Right renal pelvis (tissue), 4 donors: ENCODE data around the gene SART3. TPM values are rescaled to one million over a fixed set of nuclear protein-coding genes. Genes with fewer than 3 reads are reported as not detected.
"Not testable (repeated sequence)": the region's sequence is repeated elsewhere in the genome, so short reads cannot be mapped to it uniquely, and the experiment has no call there.

ENCODE experiments used
- DNase-seq, 4 donors: peaks; one replicate each; pipeline ENCODE4 v3.0.0-alpha.2; 2013; ENCODE audit warnings: low read depth in 4 of 4, low spot score in 3 of 4, missing footprints in 1 of 4
- polyA plus RNA-seq, 4 donors: library from polyadenylated mRNA; unstranded; fragments of 120-200 nt; gene quantifications; one replicate each; pipeline ENCODE4 v1.2.1, GENCODE V29; 2013; ENCODE audit not compliant: insufficient read length in 4 of 4

Gene SART3
- polyA plus RNA-seq, 4 donors = 53.3 to 62.5 (median 56.4) TPM

DNA sequence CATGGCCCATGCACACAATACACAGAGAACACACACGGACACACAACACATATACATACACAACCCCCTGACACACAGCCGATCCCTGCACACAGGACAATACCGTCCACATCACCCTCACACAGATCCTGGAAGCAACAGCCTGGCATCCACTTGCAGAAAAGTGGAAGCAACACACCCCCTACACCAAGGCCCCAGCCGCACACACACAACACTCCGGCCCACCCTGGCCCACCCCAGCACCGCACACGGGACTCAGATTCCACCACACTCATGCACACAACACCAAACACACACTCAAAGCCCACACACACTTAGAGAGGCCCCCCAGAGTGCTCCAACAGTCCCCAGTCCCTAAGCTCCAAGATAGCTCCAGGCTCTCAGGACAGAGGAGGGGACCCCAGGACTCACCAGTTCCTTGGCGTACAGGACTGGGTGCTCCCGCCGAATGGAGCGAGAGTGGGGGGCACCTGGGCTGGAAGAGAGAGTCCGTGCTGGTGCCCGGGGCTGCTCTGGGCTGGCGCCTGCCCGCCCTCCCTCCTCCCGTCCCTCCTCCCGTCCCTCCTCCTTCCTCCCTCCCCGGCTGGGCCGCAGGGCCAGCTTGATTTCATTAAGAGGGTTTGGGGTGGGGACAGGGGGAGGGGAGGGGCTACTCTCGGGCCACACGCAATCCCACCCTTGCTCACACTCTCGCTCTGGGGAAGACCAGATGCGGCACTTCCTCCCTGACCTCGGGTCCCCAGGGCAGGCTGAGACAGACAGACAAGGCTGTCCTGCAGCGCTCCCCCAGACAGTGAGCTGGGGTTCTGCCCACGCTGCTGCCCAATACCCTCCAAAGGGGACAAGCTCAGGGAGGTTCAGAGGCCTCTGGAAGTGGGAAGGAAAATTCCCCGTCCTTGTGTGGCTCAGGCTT is 36.8 kb upstream of the SART3 start, which contains the start of gene TMEM119:
TSS of gene TMEM119 (minus strand) at position 526 of the 913 bp plus-strand sequence. CDS start 5,701 bp downstream, outside the sequence.
- DNase-seq = peak in 3 of 4 donors; percentile 47 to 56 (median 53)

- DNase-seq = no peak
These were observed 36.0 kb upstream of the SART3 start for GRCh38 chr12:108596854-108597558.

GRCh38 chr12:108595711-108596647 is 35.0 kb upstream of the SART3 start:
- DNase-seq = no peak

GRCh38 chr12:108594960-108595710 is 34.2 kb upstream of the SART3 start:
- DNase-seq = no peak

- no peak for DNase-seq
These were observed 33.4 kb upstream of the SART3 start for GRCh38 chr12:108594323-108594903.

DNA sequence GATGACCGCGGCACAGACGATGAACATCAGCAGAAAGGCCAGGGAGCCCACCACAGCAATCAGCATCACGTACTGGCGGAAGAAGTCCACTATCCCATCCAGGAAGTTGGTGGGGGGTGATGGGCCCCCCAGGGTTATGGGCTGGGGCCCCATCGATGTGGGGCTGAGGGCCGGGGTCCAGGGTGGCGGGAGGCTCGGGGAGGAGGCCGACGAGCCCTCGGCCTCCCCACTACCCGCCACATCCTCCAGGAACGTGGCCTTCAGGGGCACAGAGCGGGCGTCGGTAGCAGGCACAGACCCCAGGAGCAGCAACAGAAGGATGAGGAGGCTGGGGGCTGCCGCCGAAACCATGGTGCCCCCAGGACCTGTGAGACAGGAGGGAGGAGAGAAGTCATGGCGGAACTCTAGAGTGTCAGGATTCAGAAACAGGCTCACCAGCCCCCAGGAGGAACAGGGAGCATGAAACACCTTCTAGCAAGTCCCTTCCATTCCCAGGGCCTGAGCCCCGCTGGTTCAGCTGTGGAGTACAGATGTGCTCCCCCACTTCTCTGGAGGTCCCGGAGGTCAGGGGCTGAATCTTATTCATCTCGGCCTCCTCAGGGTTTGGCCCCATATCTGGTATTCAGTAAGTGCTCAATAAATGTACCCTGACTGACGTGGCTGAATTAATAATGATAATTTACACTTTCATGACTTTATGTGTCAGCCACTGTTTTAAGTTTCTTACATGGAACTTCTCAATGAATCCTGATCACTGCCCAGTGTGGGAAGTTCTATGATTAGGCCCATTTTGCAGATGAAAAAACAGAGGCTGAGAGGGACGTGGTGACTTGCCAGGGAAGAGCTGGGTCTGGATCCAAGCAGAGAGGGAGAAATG is 31.3 kb upstream of the SART3 start:
- no peak for DNase-seq

GRCh38 chr12:108591267-108591980 is 30.5 kb upstream of the SART3 start:
- DNase-seq = no peak

DNA sequence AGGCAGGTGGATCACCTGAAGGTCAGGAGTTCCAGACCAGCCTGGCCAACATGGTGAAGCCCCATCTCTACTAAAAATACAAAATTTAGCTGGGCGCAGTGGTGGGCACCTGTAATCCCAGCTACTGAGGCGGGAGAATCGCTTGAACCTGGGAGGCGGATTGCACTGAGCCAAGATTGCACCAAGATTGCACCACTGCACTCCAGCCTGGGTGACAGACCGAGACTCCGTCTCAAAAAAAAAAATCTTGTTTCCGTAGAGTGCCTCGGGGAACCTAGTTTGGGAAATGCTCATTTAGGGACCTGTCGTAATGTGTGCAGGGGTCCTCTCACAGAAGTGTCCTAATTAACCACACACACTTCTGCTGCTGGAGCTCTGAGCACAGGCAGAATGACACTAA is 29.5 kb upstream of the SART3 start:
- DNase-seq = not testable (repeated sequence)

- DNase-seq = no peak
These were observed 28.9 kb upstream of the SART3 start for GRCh38 chr12:108589840-108590229.

DNA sequence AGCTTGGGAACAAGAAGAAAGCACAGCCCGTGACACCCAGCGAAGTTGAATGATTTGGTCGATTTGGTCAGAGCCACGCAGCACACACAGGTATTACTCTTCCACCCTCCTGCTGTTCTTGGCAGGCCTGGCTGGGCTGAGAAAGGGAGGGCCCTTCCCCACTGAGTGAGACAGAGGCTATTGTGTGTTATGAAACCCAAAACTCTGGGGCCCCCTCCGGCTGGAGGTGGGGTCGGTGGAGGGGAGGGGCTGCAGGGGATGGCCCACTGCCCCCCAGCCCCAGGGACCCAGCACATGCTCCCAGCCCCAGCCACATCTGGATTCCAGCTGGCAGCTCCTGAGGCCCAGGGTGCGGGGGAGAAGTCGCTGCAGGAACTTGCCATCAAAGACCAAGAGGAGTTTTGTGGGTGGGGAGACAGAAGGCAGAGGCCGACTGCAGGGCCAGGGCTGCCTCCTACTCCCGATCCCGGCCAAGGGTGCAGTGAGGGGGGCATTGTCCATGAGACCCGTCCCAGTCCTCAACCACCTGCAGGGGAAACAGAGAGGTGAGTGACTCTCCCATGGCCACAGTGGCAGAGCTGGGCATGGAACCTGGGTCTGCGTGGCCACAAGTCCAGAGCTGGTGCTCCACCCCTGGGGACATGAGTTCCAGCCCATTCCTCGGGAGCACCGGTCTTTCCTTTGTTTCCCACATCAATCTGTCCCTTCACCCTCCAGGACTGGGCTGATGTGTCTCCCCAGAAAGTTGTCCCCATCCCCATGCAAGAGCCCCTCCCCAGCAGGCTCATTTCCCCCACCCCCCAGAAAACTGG is 28.3 kb upstream of the SART3 start:
- peak in 1 of 4 donors; percentile 47 for DNase-seq

DNA sequence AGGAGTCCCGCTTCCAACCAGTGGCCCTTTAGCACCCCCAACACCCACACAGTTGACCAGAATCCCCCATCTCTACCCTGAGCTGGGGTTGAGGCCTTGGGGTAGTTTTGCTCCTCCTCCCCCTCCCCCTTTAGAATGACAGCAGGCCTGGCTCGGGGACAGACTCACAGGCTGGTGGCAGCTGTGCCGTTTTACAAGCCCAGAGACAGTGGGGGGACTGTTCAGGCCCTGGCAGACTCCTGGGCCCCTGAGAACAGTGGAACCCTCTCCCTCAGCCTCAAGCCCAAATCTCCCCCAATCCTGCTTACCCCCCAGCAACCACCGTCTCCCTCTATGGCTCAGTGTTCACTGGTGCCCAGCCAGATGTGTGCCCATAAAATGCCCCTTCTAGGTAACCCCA is 26.9 kb upstream of the SART3 start:
- no peak for DNase-seq

DNA sequence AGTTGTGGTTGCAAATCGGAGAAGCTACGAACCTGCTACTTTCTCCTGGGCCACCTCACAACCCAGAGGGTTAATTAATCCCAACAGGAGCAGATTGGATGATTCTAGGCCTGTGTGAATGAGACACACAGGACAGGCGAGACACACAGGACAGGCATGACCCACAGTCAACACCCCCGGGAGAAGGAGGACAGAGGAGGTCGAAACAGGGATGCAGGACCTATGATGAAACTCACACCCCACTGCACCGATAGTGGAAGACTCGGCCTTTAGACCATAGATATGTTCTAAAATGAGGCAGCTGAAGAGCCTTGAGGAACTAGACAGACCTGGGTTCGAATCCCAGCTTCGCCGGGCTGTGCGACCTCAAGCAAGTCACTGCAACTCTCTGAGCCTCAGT is 25.3 kb upstream of the SART3 start:
- no peak for DNase-seq

GRCh38 chr12:108585864-108586263 is 24.9 kb upstream of the SART3 start:
- DNase-seq = no peak

DNA sequence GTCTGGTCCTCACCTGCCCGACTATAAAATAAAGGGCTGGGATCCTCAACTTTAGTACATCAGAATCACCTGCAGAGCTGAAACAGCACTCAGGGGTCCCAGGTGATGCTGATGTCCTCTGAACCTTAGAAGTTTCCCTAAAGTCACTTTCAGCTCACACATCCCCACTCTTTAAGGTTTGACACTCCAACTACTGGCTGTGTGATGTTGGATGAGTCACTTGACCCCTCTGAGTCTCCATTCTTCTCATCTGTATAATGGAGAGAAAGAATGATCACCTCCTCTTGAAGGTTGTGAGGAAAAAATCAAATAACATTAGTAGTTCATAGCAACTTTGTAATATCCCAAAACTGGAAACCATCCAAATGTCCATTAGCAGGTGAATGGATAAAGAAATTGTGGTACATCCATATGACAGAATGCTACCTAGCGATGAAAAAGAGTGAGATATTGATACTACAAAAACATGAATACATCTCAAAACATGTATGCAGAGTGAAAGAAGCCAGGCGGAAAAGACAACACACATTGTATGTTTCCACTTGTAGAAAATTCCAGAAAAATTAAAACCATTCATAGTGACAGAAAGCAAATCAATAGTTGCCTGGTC is 23.6 kb upstream of the SART3 start:
- DNase-seq = no peak

GRCh38 chr12:108583991-108584390 is 23.0 kb upstream of the SART3 start:
- no peak for DNase-seq

- DNase-seq = no peak
These were observed 22.2 kb upstream of the SART3 start for GRCh38 chr12:108582978-108583770.
